GM18867 (cell line): ENCODE data around the gene TRIM65.
"Not testable (repeated sequence)": the region's sequence is repeated elsewhere in the genome, so short reads cannot be mapped to it uniquely, and the experiment has no call there.

ENCODE experiments used
- ATAC-seq: cut with Tn5 transposase; IDR thresholded peaks from one replicate; pipeline ENCODE4 v1.9.1; 2021; ENCODE audit warnings: mild to moderate bottlenecking, moderate library complexity; ENCODE audit not compliant: unreplicated experiment

Gene TRIM65

DNA sequence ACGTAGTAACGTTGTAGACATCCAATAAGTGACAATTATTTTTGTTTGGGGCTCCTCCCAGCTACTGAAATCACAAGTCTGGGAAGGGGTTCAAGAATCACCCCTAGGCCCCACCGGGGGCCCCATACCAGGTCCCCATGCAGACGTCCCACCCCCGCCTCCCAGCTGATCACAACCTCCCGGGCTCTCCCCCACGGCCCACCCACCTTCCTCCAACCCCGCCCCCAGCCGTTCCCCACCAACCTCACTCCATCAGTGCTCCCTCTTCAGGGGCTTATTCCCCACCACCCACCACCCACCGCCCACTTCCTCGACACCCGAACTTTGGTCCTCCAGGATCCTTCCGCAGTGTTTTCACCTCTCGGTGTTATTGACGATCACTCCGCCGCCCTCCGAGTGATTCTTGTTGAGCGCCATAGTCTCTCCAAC is 41.9 kb downstream of the TRIM65 start:
- no peak for ATAC-seq

DNA sequence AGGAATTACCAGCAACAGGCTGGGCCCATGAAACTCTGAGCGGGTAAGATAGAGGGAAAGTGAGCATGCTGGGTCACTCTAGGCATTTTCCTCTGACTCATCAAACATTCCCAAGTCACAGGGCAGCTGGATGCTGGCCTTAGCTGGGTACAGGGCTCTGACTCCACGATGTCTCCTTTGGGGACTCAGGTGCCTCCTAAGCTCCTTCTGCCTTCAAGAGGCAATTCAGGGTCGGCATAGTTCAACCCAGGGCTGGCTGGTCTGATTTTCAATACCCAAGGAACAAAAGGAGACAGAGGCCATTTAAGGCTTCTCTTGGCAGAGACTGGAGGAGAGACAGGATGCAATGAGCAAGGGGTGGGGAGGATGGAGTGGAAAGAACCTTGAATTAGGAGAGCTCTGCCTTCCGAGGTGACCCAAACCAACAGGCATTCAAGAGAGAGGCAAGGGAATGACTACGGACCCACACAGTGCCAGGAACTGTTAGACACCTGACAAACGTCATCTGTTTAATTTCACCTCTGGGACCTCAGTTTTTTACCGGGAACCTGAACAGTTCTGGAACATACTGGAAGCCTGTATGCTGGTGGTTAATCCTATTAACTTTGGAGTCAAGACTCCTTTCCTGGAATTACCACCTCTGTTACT is 42.5 kb downstream of the TRIM65 start:
- no peak for ATAC-seq

DNA sequence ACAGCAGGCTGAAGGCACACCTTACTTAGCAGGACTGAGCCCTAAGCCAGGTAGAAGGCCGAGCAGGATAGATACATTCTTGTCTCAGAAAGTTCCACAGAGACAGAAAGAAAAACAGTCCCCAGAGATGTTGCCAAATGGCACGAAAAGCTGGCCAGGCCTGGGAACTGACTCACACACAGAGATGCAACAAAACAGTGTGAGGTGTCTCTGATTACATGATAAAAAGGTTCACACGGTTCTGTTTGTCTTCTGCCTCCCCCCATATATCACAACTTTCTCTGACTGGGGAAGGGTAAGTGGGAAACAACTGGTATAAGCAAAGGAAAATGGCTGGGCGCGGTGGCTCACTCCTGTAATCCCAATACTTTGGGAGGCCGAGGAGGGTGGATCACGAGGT is 43.3 kb downstream of the TRIM65 start:
- no peak for ATAC-seq

DNA sequence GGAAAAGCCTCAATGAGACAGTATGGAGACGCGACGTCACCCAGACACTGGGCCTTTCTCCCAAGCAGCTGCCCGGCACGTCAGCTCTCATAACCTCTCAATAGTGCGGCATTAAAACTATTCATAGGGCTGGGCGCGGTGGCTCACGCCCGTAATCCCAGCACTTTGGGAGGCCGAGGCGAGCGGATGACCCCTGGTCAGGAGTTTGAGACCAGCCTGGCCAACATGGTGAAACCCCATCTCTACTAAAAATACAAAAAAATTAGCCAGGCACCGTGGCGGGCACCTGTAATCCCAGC is 45.1 kb downstream of the TRIM65 start:
- ATAC-seq: not testable (repeated sequence)

DNA sequence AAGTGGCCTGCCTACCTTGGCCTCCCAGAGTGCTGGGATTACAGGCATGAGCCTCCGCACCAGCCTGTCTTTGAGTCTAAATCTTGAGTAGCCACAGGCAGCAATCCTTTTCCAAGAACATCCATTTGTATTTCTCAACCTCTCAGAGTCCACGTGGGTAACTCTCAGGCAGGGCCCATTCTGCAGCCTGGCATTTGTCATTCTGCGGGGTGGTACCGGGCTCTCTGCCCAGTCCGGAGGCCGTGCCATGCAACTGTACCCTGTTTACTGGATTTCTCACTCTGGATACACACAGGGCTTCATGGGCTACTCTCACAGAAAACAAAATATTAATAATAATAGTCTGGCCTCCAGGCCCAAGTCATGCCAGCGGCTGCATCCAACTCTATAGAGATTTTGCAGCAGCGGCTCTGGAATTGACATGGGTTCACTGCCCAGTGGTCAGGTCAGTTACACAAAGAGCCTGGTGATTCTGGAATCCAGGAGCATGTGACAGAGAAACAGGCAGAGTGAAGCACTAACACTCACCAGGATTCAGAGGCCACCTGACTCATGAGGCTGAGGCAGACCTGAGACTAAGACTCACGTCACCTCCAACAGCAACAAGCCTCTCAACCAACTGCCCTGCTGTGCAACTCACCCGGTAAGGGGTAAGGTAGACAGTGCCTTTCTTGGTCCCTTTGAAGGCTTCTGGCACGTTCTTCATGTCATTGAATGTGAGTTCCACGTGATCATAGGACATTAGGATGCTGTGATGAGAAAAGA is 45.6 kb downstream of the TRIM65 start:
- ATAC-seq: no peak

DNA sequence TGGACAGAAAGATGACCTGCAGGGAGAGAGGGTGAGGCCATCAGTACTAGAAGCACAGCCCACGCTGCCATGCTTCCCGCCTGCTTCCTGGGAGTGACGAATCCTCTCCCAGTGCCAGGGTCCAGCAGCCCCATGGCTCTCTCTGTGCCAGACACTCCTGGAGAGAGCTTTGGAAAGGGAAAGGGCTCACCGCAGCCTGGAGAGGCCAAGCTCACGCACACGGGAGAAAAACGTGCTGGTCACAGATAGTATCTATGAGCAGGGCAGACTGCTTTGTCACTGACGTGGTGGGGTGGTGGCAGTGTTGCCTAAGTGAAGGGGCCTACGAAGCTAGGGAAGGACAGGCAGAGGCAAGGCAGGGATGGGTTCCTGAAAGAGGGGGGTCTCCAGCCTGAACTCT is 47.0 kb downstream of the TRIM65 start:
- ATAC-seq: no peak

DNA sequence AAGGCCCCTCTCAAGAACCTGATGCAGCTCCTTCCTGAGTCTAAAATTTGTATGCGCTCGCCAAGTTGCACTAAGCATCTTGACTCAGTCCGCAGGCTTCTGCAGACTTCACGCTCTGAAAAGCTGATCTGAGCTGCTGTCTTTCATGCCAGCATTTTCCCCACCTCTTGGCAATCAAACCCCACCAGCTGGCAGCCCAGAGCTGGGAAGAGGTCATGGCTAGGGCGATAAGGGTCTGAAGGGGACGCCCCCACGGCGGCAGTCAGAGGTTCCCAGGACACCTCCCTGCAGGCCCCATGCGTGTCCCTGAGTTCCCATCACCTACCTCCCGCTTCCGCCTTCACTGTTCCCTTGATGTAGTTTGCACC is 47.5 kb downstream of the TRIM65 start:
- ATAC-seq: no peak

DNA sequence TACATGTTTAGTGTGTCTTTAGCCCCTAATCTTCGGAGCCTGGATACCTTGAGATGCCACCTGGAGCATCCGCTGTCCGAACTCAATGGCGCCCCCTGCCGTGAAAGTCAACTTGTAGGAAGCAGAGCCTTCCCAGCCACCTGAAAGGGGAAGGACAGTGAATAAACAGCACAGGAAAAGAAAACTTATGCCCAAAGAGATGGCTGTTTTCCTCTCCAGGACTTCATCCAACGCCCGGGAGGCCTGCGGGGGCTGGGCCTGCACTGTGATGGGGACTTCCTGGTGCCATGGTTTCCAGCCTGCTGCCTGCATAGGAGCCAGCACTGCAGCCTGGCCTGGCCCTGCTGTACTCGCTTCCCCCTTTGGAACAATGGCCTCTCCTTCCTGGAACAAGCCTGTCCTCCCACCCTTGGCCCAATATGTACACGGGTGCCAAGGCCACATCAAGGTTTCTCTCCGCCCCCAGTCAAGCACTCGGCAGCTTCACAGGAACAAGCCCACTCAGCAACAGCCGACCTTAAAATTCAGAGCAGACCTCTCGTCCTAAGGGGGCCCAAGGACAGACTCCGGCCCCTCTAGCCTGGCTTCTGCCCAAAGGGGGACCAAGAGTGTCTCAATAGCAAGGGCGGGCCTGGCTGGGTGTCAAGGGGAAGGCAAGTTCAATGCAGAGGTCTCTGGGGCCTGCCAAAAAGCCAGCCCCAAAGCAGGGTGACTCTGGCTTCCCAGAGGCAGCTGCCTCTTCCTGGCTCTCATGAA is 48.0 kb downstream of the TRIM65 start:
- ATAC-seq: no peak

DNA sequence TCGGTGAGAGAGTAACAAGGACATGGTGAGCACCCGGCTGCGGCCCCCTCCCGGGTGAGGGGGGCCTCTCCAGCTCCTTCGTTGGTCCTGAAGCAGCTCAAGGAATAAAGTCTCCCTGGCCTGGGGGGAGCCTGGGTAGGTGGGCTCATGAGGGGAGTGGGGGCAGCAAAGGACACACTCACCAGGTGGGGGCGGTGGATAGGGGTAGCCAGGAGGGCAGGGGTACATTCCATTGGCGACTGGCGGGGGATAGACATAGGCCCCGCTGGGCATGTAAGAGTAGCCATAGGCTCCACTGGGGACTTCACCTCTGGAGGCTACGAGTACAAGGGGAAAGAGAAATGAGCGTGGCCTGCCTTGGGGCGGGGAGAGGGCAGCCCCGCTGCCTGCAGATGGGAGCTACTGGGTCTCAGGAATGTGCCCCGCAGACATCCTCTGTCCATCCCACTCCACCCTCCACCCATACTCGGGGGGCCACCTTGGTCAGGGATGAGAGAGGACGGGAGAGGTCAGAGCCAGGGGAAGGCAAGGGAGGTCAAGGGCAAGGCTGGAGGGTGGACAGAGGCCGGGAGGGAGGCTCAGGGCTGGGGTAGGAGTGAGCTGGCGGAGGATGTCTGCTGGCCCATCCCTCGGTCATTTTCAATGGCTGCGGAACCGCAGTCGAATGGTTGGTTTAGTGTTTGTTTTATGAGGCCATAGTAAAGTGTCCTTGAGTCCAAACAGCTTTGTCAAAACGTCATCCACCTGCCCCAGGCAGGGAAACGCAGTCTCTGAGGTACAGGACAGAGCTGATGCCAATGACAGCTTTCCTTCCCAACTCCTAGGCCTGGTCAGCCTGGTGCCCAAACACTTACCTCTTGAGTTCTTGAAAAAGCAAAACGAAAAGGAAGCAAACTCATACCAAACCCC is 48.9 kb downstream of the TRIM65 start:
- ATAC-seq: no peak

DNA sequence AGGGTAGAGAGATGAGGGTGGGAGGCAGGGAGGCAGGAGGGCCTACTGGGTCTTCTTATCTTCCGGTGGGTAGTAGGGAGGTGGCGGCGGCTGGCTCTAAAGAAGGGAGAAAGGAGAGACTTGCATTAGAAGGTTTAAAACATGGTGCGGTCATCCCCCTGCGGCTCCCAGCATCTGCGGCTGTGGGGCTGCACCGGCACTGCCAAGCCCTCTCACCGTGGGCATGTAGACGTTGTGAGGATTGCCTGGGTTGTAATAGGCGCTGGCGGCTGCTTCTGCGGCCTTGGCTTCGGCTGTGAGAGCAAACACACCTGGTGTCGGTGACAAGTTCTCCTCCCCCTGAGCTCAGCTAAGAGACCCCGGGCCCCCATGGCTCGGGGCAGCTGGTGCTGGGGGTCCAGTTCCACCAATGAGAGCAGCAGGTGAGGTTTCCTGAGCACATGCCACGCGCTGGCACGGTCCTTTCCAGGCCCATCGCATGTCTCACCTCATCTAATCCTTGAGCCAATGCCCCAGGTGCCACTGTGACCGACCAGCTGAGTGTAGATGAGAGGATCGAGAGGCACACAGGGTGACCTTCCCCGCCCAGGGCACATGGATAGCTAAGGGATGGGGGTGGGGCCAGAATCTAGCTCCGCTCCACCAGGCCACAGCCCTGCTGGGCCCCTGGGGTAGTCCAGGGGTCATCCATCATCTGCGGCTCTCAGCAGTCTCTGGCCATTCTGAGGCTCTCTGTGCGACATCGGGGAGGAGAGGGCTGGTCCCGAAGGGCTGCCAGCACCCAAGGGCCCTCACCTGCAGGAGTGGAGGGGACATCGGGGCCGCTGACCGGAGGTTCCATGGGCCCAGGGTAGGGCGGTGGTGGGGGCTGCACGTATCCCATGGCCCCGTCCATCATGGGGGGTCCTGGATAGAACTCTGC is 49.8 kb downstream of the TRIM65 start:
- no peak for ATAC-seq

DNA sequence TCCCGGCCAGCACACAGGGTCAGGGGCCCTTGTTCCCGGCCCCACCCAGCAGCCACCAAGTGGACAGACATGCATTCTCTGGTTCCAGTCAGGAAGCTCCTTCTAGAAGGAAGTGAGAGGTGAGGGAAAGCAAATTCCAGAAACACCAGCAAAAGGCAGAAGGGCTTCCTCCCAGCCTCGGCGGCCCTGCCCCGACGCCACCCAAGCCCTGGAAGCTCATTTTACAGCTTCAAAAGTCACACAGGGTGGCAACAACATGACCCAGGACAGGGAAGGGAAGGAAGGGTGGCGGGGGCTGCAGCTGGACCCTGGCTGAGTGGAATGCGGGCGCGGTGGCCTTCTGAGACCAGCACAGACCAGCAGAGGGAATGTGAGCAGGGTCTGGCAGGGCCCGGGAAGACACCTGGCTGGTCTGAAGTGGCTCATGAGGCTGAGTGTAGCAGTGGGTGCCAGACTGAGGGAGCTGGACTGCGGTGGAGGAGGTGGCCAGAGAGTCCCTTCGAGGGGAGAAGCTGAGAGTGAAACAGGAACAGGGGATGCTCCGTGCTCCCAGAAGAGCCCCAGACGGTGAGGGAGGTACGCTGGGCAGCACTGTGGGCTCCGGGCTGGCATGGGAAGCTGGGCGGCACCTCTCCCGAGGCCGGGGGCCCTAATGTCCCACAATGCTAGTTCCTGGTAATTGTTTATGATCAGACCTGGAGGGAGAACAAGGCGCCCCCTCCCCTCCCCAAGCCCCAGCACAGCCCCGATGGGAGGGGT is 50.6 kb downstream of the TRIM65 start:
- no peak for ATAC-seq

DNA sequence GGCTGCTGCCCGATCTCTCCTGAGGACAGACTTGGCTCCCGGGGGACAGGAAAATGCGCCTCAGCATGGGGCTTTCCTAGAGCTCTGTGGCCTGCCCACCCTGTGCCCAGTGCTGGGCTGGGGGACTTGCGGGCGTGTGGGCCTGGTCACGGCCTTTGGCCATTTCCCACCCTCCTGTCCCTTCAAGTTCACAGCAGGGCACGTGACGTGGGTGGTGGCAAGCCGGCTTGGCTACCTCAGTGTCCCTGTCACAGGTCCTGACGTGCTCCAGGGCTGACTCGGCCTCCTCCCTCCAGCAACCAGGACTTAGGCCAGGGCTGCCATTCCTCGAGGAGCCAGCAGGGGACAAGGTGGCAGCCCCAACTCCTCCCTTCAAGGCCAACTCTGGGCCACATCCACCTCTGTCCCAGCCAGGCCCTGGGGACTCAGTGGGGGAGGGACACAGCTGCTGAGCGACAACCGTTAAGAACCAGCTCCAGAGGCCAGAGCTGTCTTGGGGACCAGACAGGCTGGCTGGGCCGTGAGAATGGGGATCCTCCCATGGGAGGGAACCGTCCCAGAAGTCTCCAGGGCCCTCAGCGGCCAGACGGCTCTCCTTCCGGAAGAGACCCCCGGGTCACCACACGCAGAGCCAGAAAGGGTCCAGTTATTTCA is 51.6 kb downstream of the TRIM65 start:
- peak; percentile 75 for ATAC-seq

DNA sequence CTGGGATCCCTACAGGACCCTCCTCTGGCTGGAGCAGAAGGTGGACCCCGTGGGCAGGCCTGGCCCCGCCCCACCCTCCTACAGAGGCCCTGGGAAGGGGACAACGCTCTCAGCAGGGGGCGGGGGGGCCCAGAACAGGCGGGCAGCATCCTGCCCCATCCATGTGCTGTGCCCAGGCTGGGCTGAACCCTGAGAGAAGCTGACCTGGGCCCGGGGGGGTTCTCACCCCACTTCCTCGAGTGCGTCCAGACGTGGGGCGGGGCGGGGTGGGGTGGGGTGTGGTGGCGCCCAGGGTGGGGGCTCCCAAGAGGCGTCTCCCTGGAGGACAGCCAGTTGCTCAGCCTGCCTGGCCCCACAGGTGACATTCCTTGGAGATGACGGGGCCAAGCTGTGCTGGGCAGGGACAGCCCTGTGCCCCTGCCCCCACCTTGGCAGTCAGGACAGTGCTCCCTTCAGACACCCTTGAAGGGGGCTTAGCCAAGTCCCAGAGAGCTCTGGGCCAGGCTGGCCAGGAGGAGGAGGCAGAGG is 52.2 kb downstream of the TRIM65 start:
- no peak for ATAC-seq

DNA sequence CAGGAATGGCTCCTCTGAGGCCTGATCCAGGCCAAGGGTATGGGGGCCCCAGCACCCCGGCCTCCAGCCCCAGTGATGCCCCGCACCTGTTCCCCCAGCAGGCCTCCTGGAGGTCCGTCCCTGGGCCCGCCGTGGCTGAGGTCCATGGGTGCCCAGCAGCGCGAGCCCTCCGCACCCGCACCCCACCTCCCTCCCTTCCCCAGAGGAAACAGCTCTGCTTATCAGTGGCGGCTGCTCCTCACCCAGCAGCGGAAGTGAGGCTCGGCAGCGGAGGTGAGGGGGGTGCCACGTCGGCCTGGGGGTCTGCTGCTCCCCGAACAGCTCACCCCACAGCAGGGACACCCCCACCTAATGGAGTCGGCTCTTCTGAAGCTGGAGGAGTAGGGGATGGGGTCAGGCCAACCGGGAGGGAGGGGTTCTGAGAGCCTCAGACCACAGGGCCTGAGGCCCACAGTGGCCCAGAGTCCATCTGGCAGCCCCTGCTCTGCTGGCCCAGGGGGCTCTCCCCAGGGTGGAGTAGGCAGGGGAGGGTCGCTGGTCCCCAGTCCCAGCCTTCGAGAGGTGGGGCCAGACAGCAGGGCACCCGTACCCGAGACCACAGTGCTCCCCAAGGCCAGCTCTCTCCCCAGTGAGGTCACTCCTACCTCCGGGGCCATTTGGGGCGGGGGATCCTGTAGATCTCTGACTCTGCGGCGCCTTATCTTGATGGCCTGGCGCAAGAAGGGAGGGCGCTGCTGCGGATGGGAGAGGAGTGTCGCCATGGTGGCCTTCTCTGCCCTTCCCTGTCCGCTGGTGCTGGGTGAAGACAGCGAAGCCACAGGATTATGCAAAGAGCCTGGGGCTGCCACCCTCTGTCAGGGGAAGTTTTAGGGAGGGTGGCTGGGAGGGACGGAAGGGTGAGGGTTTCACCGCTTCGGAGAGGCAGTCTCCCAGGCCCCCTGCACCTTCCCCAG is 52.9 kb downstream of the TRIM65 start, which contains the start of gene UNC13D:
Gene UNC13D, minus strand, starts transcription at position 828 of the 953 bp plus-strand sequence. Its CDS starts 67 bp downstream, at position 761.
- ATAC-seq: no peak

DNA sequence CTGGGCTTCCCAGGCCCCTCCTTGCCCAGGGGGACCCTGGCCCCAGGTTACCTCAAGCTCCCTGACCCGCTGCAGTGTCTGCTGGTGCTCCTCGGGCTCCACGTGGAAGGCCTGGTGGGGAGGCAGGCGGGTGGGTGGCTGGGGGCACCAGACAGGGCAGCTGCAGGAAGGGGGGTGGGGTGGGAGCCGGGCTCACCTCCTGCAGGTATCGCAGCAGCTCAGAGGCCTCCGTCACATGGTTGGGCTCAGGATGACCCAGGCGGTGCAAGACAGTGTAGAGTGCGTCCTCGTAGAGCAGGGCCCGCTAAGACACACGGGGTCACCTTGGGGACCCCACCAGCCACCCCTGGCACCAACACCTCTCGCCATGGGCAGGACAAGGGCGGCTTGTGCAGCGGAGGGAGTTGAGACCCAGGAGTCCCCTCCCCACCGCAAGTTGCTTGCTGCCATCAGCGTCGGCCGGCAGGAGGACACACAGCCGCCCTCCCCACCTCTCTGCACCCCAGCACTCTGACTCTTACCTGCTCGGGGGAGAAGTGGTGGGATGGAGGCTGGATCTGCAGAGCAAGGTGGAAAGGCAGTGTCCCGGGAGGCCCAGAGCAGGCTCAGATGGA is 53.7 kb downstream of the TRIM65 start:
- ATAC-seq: no peak

DNA sequence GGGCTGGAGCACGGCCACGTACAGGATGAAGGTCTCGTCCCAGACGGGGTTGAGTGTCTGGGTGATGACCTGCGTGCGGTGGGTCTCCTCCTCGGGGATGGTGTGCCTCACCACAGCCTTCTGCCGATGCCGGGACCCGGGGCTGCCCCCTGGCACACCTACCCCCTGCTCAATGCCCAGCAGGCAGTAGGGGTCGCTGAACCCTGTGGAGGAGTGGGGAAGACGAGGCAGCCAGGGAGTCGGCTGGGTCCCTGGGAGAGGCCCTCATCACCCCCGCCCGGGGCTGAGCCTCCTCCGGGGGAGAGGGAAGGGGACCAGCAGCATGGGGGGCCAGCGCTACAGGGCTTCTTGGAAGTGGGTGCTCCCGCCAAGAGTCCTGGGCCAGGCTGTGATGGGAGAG is 54.3 kb downstream of the TRIM65 start:
- ATAC-seq: no peak

DNA sequence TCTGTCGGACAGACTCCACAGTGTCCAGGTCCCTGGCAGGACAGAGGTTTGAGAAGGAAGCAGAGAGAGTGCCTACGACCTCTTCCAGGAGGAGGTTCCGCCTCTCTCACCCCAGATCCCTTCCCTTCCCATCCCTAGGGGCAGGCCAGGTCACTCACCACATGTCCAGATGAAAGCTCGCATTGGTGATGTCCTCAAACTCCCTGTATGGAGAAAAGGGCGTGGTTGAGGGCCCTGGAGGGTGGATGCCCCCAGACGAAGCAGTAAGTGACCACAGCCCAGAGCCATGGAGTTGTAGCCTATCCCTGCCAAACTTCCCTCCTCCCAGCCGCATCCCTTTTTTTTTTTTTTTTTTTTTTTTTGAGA is 56.0 kb downstream of the TRIM65 start:
- ATAC-seq: no peak
